SH-SY5Y (cell line): ENCODE data around the gene MAP3K7CL.

ENCODE experiments used
- GATA2 ChIP-seq: IDR thresholded peaks from 2 replicates; pipeline ENCODE4 v1.6.1; 2011; ENCODE audit warnings: mild to moderate bottlenecking, low read depth, low read length
- GATA3 ChIP-seq: IDR thresholded peaks from 2 replicates; pipeline ENCODE4 v1.6.1; 2011; ENCODE audit warnings: low read depth, mild to moderate bottlenecking, low read length, moderate library complexity

DNA sequence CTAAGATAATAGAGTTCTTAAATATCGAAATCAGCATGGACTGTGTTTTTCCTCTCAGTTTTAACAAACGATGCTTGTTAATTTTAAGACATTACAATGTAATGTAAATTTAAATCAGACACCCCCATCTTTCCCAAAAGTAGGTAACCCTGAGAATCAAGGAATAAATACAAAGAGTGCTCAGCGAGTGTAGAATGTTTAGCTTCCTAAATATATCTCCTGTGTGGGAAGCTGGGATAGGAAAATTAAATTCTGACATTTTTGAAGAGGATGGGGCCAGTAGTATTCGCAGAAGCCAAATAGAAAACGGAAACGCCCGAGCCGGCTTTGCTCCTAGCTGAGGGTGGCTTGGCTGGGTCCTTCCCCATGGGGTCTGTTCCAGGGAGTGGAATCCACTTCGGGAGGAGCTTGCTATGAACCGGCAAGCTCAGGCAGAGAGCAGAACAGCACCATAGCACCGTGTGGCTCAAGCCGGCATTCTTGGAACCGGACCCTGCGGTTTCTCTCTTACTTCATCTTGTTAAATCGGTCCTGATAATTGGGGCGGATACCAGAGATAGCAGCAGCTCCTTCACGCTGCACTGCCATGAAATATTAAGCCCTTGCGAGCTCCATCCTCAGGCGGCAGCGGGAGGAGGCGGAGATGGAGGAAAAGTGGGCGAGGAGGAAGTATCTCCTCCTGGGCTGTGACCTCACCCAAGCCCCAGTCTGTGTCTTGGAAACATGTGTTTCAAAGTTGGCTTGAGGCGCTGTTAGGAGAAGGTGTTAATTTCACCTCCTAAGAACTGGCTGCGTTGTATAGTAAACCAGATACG, 24.9 kb downstream of the MAP3K7CL start:
- TF ChIP-seq GATA2, result no peak
- TF ChIP-seq GATA3, result no peak
